ENCODE measurements around the gene ELF2. TPM values are rescaled to one million over a fixed set of nuclear protein-coding genes. Genes with fewer than 3 reads are reported as not detected.
A peak's percentile ranks its signal among the peaks of the same experiment; 100 is the strongest.

Gene ELF2
- total RNA-seq, 1 donor: 45.8 TPM

GRCh38 chr4:139083956-139084803 is 92.8 kb downstream of the ELF2 start:
- peak; percentile 93 for DNase-seq (ENCODE audit: low read depth)
- peak overlapping the region; percentile 99 for H3K4me3 ChIP-seq (ENCODE audit: low read depth, low read length)
- peak; percentile 28 for TF ChIP-seq CTCF (IDR thresholded peaks at IDR 0.05; ENCODE audit: insufficient read depth, low read depth, low read length)

- peak overlapping the region; percentile 99 for H3K4me3 ChIP-seq (ENCODE audit: low read depth, low read length)
- TF ChIP-seq CTCF (IDR thresholded peaks at IDR 0.05; ENCODE audit: insufficient read depth, low read depth, low read length): peak; percentile 21
- DNase-seq (ENCODE audit: low read depth): peak; percentile 75
These were observed 93.4 kb downstream of the ELF2 start for GRCh38 chr4:139083607-139083955.

GRCh38 chr4:139082750-139083606 is 94.0 kb downstream of the ELF2 start:
- TF ChIP-seq CTCF (IDR thresholded peaks at IDR 0.05; ENCODE audit: insufficient read depth, low read depth, low read length): no peak
- H3K4me3 ChIP-seq (ENCODE audit: low read depth, low read length): peak overlapping the region; percentile 99
- DNase-seq (ENCODE audit: low read depth): peak; percentile 98

- DNase-seq (ENCODE audit: low read depth): no peak
- H3K4me3 ChIP-seq (ENCODE audit: low read depth, low read length): no peak overlapping the region
- no peak for TF ChIP-seq CTCF (IDR thresholded peaks at IDR 0.05; ENCODE audit: insufficient read depth, low read depth, low read length)
These were observed 98.1 kb downstream of the ELF2 start for GRCh38 chr4:139078926-139079325.

- no peak for TF ChIP-seq CTCF (IDR thresholded peaks at IDR 0.05; ENCODE audit: insufficient read depth, low read depth, low read length)
- DNase-seq (ENCODE audit: low read depth): peak; percentile 12
- no peak overlapping the region for H3K4me3 ChIP-seq (ENCODE audit: low read depth, low read length)
These were observed 99.3 kb downstream of the ELF2 start for GRCh38 chr4:139077567-139078355.

- no peak for TF ChIP-seq CTCF (IDR thresholded peaks at IDR 0.05; ENCODE audit: insufficient read depth, low read depth, low read length)
- no peak for DNase-seq (ENCODE audit: low read depth)
- H3K4me3 ChIP-seq (ENCODE audit: low read depth, low read length): no peak overlapping the region
These were observed 100.8 kb downstream of the ELF2 start for GRCh38 chr4:139076016-139076744.
